ENCODE results near the gene MARCKSL1.

- TF ChIP-seq CTCF (IDR thresholded peaks at IDR 0.05), result no peak
- no peak for TF ChIP-seq POLR2A (IDR thresholded peaks at IDR 0.05)
Measured at GRCh38 chr1:32345289-32345827, 9.3 kb upstream of the MARCKSL1 start.
